Endodermal cell (in vitro differentiated cells): Measurements from ENCODE around the gene PRPSAP1. TPM values are rescaled to one million over a fixed set of nuclear protein-coding genes. Genes with fewer than 3 reads are reported as not detected.

Source experiments
- DNase-seq: peaks from one replicate; pipeline ENCODE4 v3.0.0-alpha.2; 2017
- H3K27ac ChIP-seq: 2 replicates; pipeline ENCODE4 v1.5.1; 2013; ENCODE audit warnings: mild to moderate bottlenecking, low read depth, low read length, moderate library complexity
- H3K27me3 ChIP-seq: 2 replicates; pipeline ENCODE4 v1.6.1; 2013; ENCODE audit warnings: mild to moderate bottlenecking, low read length, moderate library complexity; ENCODE audit not compliant: insufficient read depth, control insufficient read depth, poor library complexity, severe bottlenecking
- H3K36me3 ChIP-seq: 2 replicates; pipeline ENCODE4 v1.7.0; 2013; ENCODE audit warnings: mild to moderate bottlenecking, low read length, moderate library complexity; ENCODE audit not compliant: control insufficient read depth, insufficient read depth
- H3K4me1 ChIP-seq: one replicate; pipeline ENCODE4 v1.7.0; 2013; ENCODE audit warnings: low read length; ENCODE audit not compliant: control insufficient read depth, insufficient read depth
- H3K4me3 ChIP-seq: 2 replicates; pipeline ENCODE4 v1.5.1; 2013; ENCODE audit warnings: mild to moderate bottlenecking, low read length, moderate library complexity
- H3K9ac ChIP-seq: 2 replicates; pipeline ENCODE4 v1.6.1; 2013; ENCODE audit warnings: mild to moderate bottlenecking, low read length, moderate library complexity; ENCODE audit not compliant: poor library complexity, severe bottlenecking; ENCODE audit errors: extremely low read depth
- H3K9me3 ChIP-seq: 2 replicates; pipeline ENCODE4 v1.6.1; 2013; ENCODE audit warnings: mild to moderate bottlenecking, low read length, moderate library complexity; ENCODE audit not compliant: control insufficient read depth
- H3K27ac Mint-ChIP-seq: 2 replicates; pipeline ENCODE4 v1.8.0; 2020; ENCODE audit warnings: mixed read lengths
- H3K27me3 Mint-ChIP-seq: 2 replicates; pipeline ENCODE4 v1.8.0; 2021; ENCODE audit warnings: mild to moderate bottlenecking, mixed read lengths; ENCODE audit not compliant: insufficient read depth
- H3K36me3 Mint-ChIP-seq: 2 replicates; pipeline ENCODE4 v1.8.0; 2020; ENCODE audit warnings: low read depth, mixed read lengths
- H3K4me1 Mint-ChIP-seq: 2 replicates; pipeline ENCODE4 v1.8.0; 2020; ENCODE audit warnings: mixed read lengths
- H3K4me3 Mint-ChIP-seq: 2 replicates; pipeline ENCODE4 v1.8.0; 2020; ENCODE audit warnings: mild to moderate bottlenecking, moderate library complexity, mixed read lengths
- H3K9me3 Mint-ChIP-seq: 2 replicates; pipeline ENCODE4 v1.8.0; 2020; ENCODE audit warnings: mild to moderate bottlenecking, mixed read lengths
- WGBS, 2 experiments: methylation state at CpG; one replicate each; pipeline versions ENCODE4 v1.1.5 to v1.1.7; 2013; ENCODE audit warnings: missing lambda C conversion rate in 2 of 2, mixed read lengths in 1 of 2; ENCODE audit not compliant: insufficient coverage in 1 of 2, insufficient read length in 1 of 2; 5-methylcytosine and 5-hydroxymethylcytosine counted together
- total RNA-seq, 2 donors: library from RNA; stranded (reverse); fragmentation: NEBNext Ultra II Directional in 1 of 2; extraction: Animal tissue kit (Norgen Biotek cat#: 25700) in 1 of 2; gene quantifications; 2 replicates in 1 of 2; 3 replicates in 1 of 2; pipeline ENCODE4 v1.2.1, GENCODE V29; 2021
- TF ChIP-seq, protein P1 (sequence below): fragments of 200-600 bp; sonication (generic); conservative IDR thresholded peaks from 2 replicates; pipeline ENCODE4 v1.5.0; 2021; ENCODE audit warnings: antibody characterized with exemption, mild to moderate bottlenecking

Gene PRPSAP1
- total RNA-seq, 2 donors from 2014 or later, result 60.9 to 89.8 TPM

DNA sequence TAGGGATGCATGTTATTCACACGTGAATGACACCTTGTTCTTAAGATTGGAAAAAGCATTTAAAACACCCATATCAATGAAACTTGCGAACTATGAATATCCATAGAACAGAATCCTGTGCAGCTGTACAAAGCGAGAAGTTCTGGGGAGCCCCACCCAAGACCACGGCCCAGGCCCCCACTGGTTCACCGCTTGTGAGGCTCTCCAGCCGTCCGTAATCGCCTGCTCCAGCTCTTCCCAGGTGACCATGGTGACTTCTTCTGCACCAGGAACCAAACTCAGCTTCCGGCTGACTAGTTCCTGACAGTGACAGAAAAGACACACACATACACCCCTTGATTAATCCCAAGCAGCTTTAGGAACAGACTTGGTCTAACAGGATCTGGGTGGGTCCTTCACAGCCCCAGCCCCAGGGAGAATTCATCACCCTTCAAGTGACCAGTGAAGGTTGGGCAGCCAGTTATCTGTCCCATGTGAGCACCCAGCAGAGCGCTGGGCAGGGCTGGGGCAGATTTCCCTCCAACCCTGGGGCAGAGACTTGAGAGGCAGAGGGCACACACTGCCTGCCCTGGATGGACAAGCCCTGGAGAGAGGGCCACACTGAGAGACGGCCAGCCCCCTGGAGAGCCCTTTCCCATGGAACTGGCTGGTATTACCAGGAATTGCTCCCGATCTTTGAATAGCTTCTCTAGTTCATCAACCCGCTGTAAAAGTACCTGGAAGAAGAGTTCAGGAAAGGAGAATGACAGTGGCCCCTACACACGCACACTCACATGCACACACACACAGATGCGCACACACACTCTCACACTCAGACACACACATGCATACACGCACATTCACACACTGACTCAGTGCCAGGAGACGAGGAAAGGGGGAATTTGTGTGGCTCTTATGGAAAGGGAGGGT lies 49.2 kb downstream of the PRPSAP1 start:
- Histone ChIP-seq H3K4me3 (no peak overlapping the region), H3K9me3 (no peaks in the 10 kb centered on the region)
- 91 to 92% methylated on average over 9 to 15 of the region's 17 CpGs for WGBS, 2 experiments

DNA sequence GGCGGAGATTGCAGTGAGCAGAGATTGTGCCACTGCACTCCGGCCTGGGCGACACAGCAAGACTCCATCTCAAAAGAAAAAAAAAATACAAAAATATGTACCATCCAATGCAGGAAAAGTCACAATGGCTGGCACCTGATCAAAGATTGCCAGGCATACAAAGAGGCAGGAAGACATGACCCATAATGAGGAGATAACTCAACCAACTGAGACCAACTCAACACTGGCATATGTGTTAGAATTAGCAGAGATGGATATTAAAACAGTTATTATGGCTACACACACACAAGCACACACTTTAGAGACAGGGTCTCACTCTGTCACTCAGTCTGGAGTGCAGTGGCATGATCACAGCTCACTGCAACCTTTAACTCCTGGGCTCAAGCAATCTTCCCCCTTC lies 56.3 kb downstream of the PRPSAP1 start:
- Mint-ChIP-seq H3K27ac (no peak overlapping the region), H3K36me3 (peaks cover 12% of the 10 kb centered on the region), H3K4me1 (no peaks in the 10 kb centered on the region), H3K4me3 (no peak overlapping the region), H3K27me3 (no peaks in the 10 kb centered on the region), H3K9me3 (no peaks in the 10 kb centered on the region)
- Histone ChIP-seq H3K27ac (no peak overlapping the region), H3K4me1 (no peaks in the 10 kb centered on the region), H3K9ac (no peak overlapping the region), H3K4me3 (no peak overlapping the region), H3K27me3 (no peaks in the 10 kb centered on the region), H3K9me3 (no peaks in the 10 kb centered on the region), H3K36me3 (no peaks in the 10 kb centered on the region)
- no peak for DNase-seq
- TF ChIP-seq, protein P1, sequence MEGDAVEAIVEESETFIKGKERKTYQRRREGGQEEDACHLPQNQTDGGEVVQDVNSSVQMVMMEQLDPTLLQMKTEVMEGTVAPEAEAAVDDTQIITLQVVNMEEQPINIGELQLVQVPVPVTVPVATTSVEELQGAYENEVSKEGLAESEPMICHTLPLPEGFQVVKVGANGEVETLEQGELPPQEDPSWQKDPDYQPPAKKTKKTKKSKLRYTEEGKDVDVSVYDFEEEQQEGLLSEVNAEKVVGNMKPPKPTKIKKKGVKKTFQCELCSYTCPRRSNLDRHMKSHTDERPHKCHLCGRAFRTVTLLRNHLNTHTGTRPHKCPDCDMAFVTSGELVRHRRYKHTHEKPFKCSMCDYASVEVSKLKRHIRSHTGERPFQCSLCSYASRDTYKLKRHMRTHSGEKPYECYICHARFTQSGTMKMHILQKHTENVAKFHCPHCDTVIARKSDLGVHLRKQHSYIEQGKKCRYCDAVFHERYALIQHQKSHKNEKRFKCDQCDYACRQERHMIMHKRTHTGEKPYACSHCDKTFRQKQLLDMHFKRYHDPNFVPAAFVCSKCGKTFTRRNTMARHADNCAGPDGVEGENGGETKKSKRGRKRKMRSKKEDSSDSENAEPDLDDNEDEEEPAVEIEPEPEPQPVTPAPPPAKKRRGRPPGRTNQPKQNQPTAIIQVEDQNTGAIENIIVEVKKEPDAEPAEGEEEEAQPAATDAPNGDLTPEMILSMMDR, result no peak
- WGBS, 2 experiments, result 98 to 100% methylated on average over 2 to 3 of the region's 3 CpGs

More for the DNA sequence above, 49.2 kb downstream of the PRPSAP1 start:
- no peaks in the 10 kb centered on the region for H3K4me1 ChIP-seq
- no peak overlapping the region for H3K27ac ChIP-seq
- H3K9me3 Mint-ChIP-seq, result no peaks in the 10 kb centered on the region
- TF ChIP-seq, protein P1, result no peak
- peaks cover 8% of the 10 kb centered on the region for H3K36me3 ChIP-seq
- H3K27me3 Mint-ChIP-seq, result no peaks in the 10 kb centered on the region
- no peak overlapping the region for H3K9ac ChIP-seq
- no peaks in the 10 kb centered on the region for H3K27me3 ChIP-seq
- H3K36me3 Mint-ChIP-seq, result peaks cover 8% of the 10 kb centered on the region
- no peak for DNase-seq
- no peak overlapping the region for H3K27ac Mint-ChIP-seq
- H3K4me1 Mint-ChIP-seq, result no peaks in the 10 kb centered on the region
- H3K4me3 Mint-ChIP-seq, result no peak overlapping the region

DNA sequence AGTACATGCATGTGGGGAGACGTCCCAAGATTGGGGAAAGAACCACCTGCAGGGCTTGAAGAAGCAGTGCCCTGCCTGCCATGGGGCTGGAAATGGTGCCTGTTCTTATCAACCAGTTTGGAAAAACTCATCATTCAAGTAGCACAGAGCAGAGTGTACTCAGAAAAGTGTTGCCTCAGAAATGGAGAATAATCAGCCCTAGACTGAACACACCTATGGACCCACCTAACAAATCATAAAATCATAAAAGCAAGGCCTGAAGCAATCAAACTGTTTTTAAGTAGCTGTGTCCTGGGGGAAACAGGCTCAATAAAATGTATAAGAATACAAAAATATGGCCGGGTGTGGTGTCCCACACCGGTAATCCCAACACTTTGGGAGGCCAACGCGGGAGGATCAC lies 56.8 kb downstream of the PRPSAP1 start:
- H3K4me3 ChIP-seq, result no peak overlapping the region
- 79 to 89% methylated on average over 5 of the region's 5 CpGs for WGBS, 2 experiments

More for the DNA sequence above, 56.8 kb downstream of the PRPSAP1 start:
- H3K27ac ChIP-seq, result no peak overlapping the region
- H3K36me3 Mint-ChIP-seq, result peaks cover 15% of the 10 kb centered on the region
- no peak overlapping the region for H3K27ac Mint-ChIP-seq
- TF ChIP-seq, protein P1, result no peak
- no peaks in the 10 kb centered on the region for H3K9me3 Mint-ChIP-seq
- H3K9ac ChIP-seq, result no peak overlapping the region
- no peak overlapping the region for H3K4me3 Mint-ChIP-seq
- no peak for DNase-seq
- no peaks in the 10 kb centered on the region for H3K27me3 Mint-ChIP-seq
- H3K4me1 ChIP-seq, result no peaks in the 10 kb centered on the region
- no peaks in the 10 kb centered on the region for H3K27me3 ChIP-seq
- H3K4me1 Mint-ChIP-seq, result no peaks in the 10 kb centered on the region
- no peaks in the 10 kb centered on the region for H3K9me3 ChIP-seq
- no peaks in the 10 kb centered on the region for H3K36me3 ChIP-seq
